H9 (cell line): ENCODE measurements around the gene ZC3H12D. TPM values are rescaled to one million over a fixed set of nuclear protein-coding genes. Genes with fewer than 3 reads are reported as not detected.

ENCODE experiments used
- DNase-seq: peaks from one replicate; pipeline ENCODE4 v3.0.0-alpha.2; 2017
- H2AFZ ChIP-seq: one replicate; pipeline ENCODE4 v1.6.1; 2013; ENCODE audit warnings: mild to moderate bottlenecking, low read length, control low read depth, moderate library complexity
- H2AK5ac ChIP-seq: 2 replicates; pipeline ENCODE4 v1.6.1; 2013; ENCODE audit warnings: low read length, control low read depth, mixed read lengths; ENCODE audit not compliant: insufficient read length
- H2BK120ac ChIP-seq: one replicate; pipeline ENCODE4 v1.6.1; 2013; ENCODE audit warnings: low read depth, mild to moderate bottlenecking, low read length, control low read depth, inconsistent platforms; ENCODE audit not compliant: poor library complexity, severe bottlenecking
- H2BK12ac ChIP-seq: 2 replicates; pipeline ENCODE4 v1.6.1; 2013; ENCODE audit warnings: low read length, control low read depth, mixed read lengths, low read depth; ENCODE audit not compliant: insufficient read length
- H2BK15ac ChIP-seq: 2 replicates; pipeline ENCODE4 v1.6.1; 2013; ENCODE audit warnings: low read depth, low read length, control low read depth
- H2BK20ac ChIP-seq: one replicate; pipeline ENCODE4 v1.6.1; 2013; ENCODE audit warnings: low read depth, mild to moderate bottlenecking, low read length, control low read depth, inconsistent platforms; ENCODE audit not compliant: poor library complexity, severe bottlenecking
- H2BK5ac ChIP-seq: 2 replicates; pipeline ENCODE4 v1.6.1; 2013; ENCODE audit warnings: low read length, control low read depth, mixed read lengths; ENCODE audit not compliant: insufficient read length
- H3K14ac ChIP-seq: 2 replicates; pipeline ENCODE4 v1.6.1; 2013; ENCODE audit warnings: low read length, control low read depth; ENCODE audit not compliant: insufficient read depth
- H3K18ac ChIP-seq: 2 replicates; pipeline ENCODE4 v1.6.1; 2013; ENCODE audit warnings: low read depth, mild to moderate bottlenecking, mixed read lengths, low read length, control low read depth; ENCODE audit not compliant: insufficient read length
- H3K23ac ChIP-seq: 2 replicates; pipeline ENCODE4 v1.6.1; 2013; ENCODE audit warnings: low read length, control low read depth, mixed read lengths, low read depth; ENCODE audit not compliant: insufficient read length
- H3K23me2 ChIP-seq: 2 replicates; pipeline ENCODE4 v1.6.1; 2013; ENCODE audit warnings: low read depth, mild to moderate bottlenecking, mixed read lengths, low read length, control low read depth; ENCODE audit not compliant: insufficient read length, poor library complexity, severe bottlenecking
- H3K27ac ChIP-seq: 2 replicates; pipeline ENCODE4 v1.5.1; 2013; ENCODE audit warnings: low read length, control low read depth, mixed read lengths, low read depth; ENCODE audit not compliant: insufficient read length
- H3K27me3 ChIP-seq: 2 replicates; pipeline ENCODE4 v1.6.1; 2013; ENCODE audit warnings: low read length, control low read depth, inconsistent platforms; ENCODE audit not compliant: insufficient read depth
- H3K4ac ChIP-seq: 2 replicates; pipeline ENCODE4 v1.6.1; 2013; ENCODE audit warnings: low read depth, mild to moderate bottlenecking, control low read depth, inconsistent platforms, low read length, moderate library complexity
- H3K4me1 ChIP-seq: 2 replicates; pipeline ENCODE4 v1.6.1; 2013; ENCODE audit warnings: low read length, control low read depth, inconsistent platforms; ENCODE audit not compliant: insufficient read depth
- H3K4me2 ChIP-seq: 2 replicates; pipeline ENCODE4 v1.6.1; 2013; ENCODE audit warnings: low read length, control low read depth, mixed read lengths; ENCODE audit not compliant: insufficient read length, insufficient read depth
- H3K56ac ChIP-seq: 2 replicates; pipeline ENCODE4 v1.6.1; 2013; ENCODE audit warnings: low read depth, mild to moderate bottlenecking, mixed read lengths, low read length, control low read depth; ENCODE audit not compliant: insufficient read length
- H3K79me1 ChIP-seq: 2 replicates; pipeline ENCODE4 v1.6.1; 2013; ENCODE audit warnings: low read depth, mild to moderate bottlenecking, moderate library complexity, low read length, control low read depth, inconsistent platforms; ENCODE audit not compliant: insufficient read depth, poor library complexity, severe bottlenecking
- H3K79me2 ChIP-seq: 2 replicates; pipeline ENCODE4 v1.6.1; 2013; ENCODE audit warnings: low read length, control low read depth, inconsistent platforms; ENCODE audit not compliant: insufficient read depth
- H3K9ac ChIP-seq: 2 replicates; pipeline ENCODE4 v1.6.1; 2013; ENCODE audit warnings: low read length, control low read depth, mixed read lengths; ENCODE audit not compliant: insufficient read length; ENCODE audit errors: extremely low read depth
- H3K9me3 ChIP-seq: one replicate; pipeline ENCODE4 v1.6.1; 2013; ENCODE audit warnings: low read depth, low read length, inconsistent platforms; ENCODE audit not compliant: control insufficient read depth
- H3T11ph ChIP-seq: one replicate; pipeline ENCODE4 v1.6.1; 2013; ENCODE audit warnings: mild to moderate bottlenecking, low read length, control low read depth, inconsistent platforms
- H4K20me1 ChIP-seq: one replicate; pipeline ENCODE4 v1.6.1; 2013; ENCODE audit not compliant: control insufficient read depth, insufficient read length, insufficient read depth
- H4K5ac ChIP-seq: 2 replicates; pipeline ENCODE4 v1.6.1; 2013; ENCODE audit warnings: low read depth, mild to moderate bottlenecking, mixed read lengths, low read length, control low read depth; ENCODE audit not compliant: insufficient read length
- H4K8ac ChIP-seq: replicated peaks from 2 replicates; pipeline ENCODE4 v1.6.1; 2013; ENCODE audit warnings: low read length, control low read depth, mixed read lengths, low read depth; ENCODE audit not compliant: insufficient read length
- H4K91ac ChIP-seq: 2 replicates; pipeline ENCODE4 v1.6.1; 2013; ENCODE audit warnings: low read depth, mild to moderate bottlenecking, moderate library complexity, mixed read lengths, low read length, control low read depth; ENCODE audit not compliant: insufficient read length
- H3K27ac Mint-ChIP-seq, 3 experiments: 2 replicates in 2 of 3; 3 replicates in 1 of 3; pipeline ENCODE4 v1.8.0; 2020 to 2021; ENCODE audit warnings: mixed read lengths in 3 of 3, mild to moderate bottlenecking in 1 of 3, moderate library complexity in 1 of 3
- H3K27me3 Mint-ChIP-seq: 2 replicates; pipeline ENCODE4 v1.8.0; 2021; ENCODE audit warnings: low read depth, mild to moderate bottlenecking, moderate library complexity, mixed read lengths
- H3K36me3 Mint-ChIP-seq, 3 experiments: 2 replicates in 2 of 3; 3 replicates in 1 of 3; pipeline ENCODE4 v1.8.0; 2020 to 2021; ENCODE audit warnings: low read depth in 3 of 3, mixed read lengths in 3 of 3; ENCODE audit not compliant: insufficient read depth in 1 of 3
- H3K4me1 Mint-ChIP-seq, 2 experiments: 2 replicates each; pipeline ENCODE4 v1.8.0; 2020; ENCODE audit warnings: mixed read lengths in 2 of 2
- H3K4me3 Mint-ChIP-seq, 2 experiments: 2 replicates in 1 of 2; 3 replicates in 1 of 2; pipeline ENCODE4 v1.8.0; 2020 to 2021; ENCODE audit warnings: mild to moderate bottlenecking in 2 of 2, mixed read lengths in 2 of 2, moderate library complexity in 1 of 2
- H3K9me3 Mint-ChIP-seq, 2 experiments: 2 replicates in 1 of 2; 3 replicates in 1 of 2; pipeline ENCODE4 v1.8.0; 2020; ENCODE audit warnings: mild to moderate bottlenecking in 2 of 2, mixed read lengths in 2 of 2, moderate library complexity in 1 of 2
- WGBS: extraction: QIAGEN DNeasy Blood & Tissue Kit; methylation state at CpG from one replicate; pipeline ENCODE4 v1.1.7; 2013; ENCODE audit warnings: missing lambda C conversion rate, low lambda C conversion rate, mixed read lengths; ENCODE audit not compliant: insufficient read length; ENCODE audit errors: extremely low coverage; 5-methylcytosine and 5-hydroxymethylcytosine counted together
- total RNA-seq: library from RNA; stranded (reverse); gene quantifications from 2 replicates; pipeline ENCODE4 v1.2.1, GENCODE V29; 2021
- TF ChIP-seq, protein P1 (sequence below): fragments of 200-600 bp; sonication (generic); conservative IDR thresholded peaks from 3 replicates; pipeline ENCODE4 v1.8.0; 2021; ENCODE audit warnings: antibody characterized with exemption, mild to moderate bottlenecking

The ZC3H12D gene
- total RNA-seq, 1 experiment from 2014 or later = 0.07 TPM

DNA sequence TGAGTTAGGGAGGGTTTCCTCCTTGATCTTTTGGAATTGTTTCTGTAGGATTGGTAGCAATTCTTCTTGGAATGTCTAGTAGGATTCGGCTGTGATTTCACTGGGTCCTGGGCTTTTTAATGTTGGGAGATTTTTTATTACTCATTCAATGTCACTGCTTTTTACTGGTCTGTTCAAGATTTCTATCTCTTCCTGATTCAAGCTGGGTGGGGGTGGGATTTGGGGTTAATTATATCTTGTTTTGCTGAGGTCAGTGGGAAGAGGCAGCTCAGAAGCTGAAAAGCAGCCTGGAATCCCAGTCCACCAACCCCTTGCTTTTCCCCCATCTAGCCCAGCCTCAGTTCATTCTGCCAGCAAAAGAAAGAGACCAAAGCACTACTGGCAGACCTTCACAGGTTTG lies 45.2 kb downstream of the ZC3H12D start:
- Histone ChIP-seq H2BK120ac (no peak overlapping the region), H3K18ac (no peak overlapping the region), H3K27ac (no peak overlapping the region), H3K4me2 (no peak overlapping the region), H3K9ac (no peak overlapping the region), H3K23ac (no peak overlapping the region), H3K27me3 (no peaks in the 10 kb centered on the region), H3K23me2 (no peaks in the 10 kb centered on the region), H3K79me2 (no peaks in the 10 kb centered on the region), H2BK20ac (no peak overlapping the region), H3K4ac (no peak overlapping the region), H4K20me1 (no peaks in the 10 kb centered on the region), H3K56ac (no peak overlapping the region), H4K8ac (no peak overlapping the region), H4K5ac (no peak overlapping the region), H3K79me1 (no peaks in the 10 kb centered on the region), H2BK15ac (no peak overlapping the region), H3K4me1 (no peaks in the 10 kb centered on the region), H2BK12ac (no peak overlapping the region), H2BK5ac (no peak overlapping the region), H3K9me3 (no peaks in the 10 kb centered on the region), H3T11ph (no peak overlapping the region), H4K91ac (no peak overlapping the region), H2AK5ac (no peak overlapping the region), H3K14ac (no peak overlapping the region), H2AFZ (no peak overlapping the region)
- TF ChIP-seq, protein P1, sequence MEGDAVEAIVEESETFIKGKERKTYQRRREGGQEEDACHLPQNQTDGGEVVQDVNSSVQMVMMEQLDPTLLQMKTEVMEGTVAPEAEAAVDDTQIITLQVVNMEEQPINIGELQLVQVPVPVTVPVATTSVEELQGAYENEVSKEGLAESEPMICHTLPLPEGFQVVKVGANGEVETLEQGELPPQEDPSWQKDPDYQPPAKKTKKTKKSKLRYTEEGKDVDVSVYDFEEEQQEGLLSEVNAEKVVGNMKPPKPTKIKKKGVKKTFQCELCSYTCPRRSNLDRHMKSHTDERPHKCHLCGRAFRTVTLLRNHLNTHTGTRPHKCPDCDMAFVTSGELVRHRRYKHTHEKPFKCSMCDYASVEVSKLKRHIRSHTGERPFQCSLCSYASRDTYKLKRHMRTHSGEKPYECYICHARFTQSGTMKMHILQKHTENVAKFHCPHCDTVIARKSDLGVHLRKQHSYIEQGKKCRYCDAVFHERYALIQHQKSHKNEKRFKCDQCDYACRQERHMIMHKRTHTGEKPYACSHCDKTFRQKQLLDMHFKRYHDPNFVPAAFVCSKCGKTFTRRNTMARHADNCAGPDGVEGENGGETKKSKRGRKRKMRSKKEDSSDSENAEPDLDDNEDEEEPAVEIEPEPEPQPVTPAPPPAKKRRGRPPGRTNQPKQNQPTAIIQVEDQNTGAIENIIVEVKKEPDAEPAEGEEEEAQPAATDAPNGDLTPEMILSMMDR = no peak
- H3K4me3 Mint-ChIP-seq = no peak overlapping the region
- no CpG with 5 or more reads among the region's 1 CpG for WGBS
- H3K27me3 Mint-ChIP-seq = peaks cover 2% of the 10 kb centered on the region
- peaks cover 0 to 2% of the 10 kb centered on the region in 2 experiments; a peak in 3 of 5 replicates for H3K9me3 Mint-ChIP-seq
- no peak overlapping the region for H3K27ac Mint-ChIP-seq
- H3K4me1 Mint-ChIP-seq = peaks cover 0 to 11% of the 10 kb centered on the region in 2 experiments; a peak in 1 of 4 replicates
- no peak for DNase-seq
- H3K36me3 Mint-ChIP-seq = no peaks in the 10 kb centered on the region
